ENCODE measurements around the gene ZCWPW2. TPM values are rescaled to one million over a fixed set of nuclear protein-coding genes. Genes with fewer than 3 reads are reported as not detected.

Gene ZCWPW2
- total and polyA plus RNA-seq, 8 donors, result 0.70 to 1.5 (median 1.0) TPM

- H3K27ac ChIP-seq, result no peak overlapping the region
- FAIRE-seq (peak; percentile 89), ATAC-seq (peak in 3 of 4 donors; percentile 68 to 75 (median 71)), DNase-seq (no peak)
- H3K4me3 ChIP-seq, result no peak overlapping the region
- H3K36me3 ChIP-seq, result no peaks in the 10 kb centered on the region
- H3K9me3 ChIP-seq, result no peaks in the 10 kb centered on the region
- no peaks in the 10 kb centered on the region for H3K4me1 ChIP-seq
- H3K27me3 ChIP-seq, result no peaks in the 10 kb centered on the region
- TF ChIP-seq, protein P1, sequence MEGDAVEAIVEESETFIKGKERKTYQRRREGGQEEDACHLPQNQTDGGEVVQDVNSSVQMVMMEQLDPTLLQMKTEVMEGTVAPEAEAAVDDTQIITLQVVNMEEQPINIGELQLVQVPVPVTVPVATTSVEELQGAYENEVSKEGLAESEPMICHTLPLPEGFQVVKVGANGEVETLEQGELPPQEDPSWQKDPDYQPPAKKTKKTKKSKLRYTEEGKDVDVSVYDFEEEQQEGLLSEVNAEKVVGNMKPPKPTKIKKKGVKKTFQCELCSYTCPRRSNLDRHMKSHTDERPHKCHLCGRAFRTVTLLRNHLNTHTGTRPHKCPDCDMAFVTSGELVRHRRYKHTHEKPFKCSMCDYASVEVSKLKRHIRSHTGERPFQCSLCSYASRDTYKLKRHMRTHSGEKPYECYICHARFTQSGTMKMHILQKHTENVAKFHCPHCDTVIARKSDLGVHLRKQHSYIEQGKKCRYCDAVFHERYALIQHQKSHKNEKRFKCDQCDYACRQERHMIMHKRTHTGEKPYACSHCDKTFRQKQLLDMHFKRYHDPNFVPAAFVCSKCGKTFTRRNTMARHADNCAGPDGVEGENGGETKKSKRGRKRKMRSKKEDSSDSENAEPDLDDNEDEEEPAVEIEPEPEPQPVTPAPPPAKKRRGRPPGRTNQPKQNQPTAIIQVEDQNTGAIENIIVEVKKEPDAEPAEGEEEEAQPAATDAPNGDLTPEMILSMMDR (IDR thresholded peaks at IDR 0.05), result peak in 3 of 4 donors; percentile 52 to 61 (median 53)
- intact Hi-C loops (cut with DNase I), result no loop called here
These were observed 127.7 kb downstream of the ZCWPW2 start for GRCh38 chr3:28476194-28476593.

DNA sequence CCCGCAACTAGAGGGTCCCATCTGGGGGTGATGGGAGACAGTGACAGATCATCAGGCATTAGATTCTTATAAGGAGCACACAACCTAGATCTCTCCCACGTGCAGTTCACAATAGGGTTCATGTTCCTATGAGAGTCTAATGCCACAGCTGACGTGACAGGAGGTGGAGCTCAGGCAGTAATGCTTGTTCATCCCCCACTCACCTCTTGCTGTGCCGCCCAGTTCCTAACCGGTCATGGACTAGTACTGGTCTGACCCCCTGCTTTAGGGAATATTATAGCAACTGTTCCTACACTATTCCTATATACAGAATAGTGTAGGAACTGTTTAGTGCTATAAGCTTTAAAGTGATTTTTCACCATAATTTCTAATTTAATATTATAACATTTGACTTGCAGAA is 128.2 kb downstream of the ZCWPW2 start:
- WGBS, 2 donors, result 70 to 74% methylated on average over 5 of the region's 5 CpGs
- FAIRE-seq, result no peak

DNA sequence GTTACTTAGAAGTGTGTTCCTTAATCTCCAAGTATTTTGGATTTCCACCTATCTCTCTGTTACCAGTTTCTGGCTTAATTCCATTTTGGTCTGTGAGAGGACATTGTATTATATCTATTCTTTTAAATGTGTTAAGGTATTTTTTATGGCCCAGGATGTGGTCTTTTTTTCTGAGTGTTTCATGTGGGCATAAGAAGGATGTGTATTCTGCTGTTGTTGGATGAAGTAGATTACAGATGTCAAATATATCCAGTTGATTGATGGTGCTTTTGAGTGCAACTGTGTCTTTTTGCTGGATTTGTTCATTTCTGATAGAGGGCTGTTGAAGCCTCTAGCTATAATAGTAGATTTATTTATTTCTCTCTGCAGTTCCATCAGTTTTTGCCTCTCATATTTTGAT is 136.6 kb downstream of the ZCWPW2 start:
- intact Hi-C loops (cut with DNase I), result no loop called here
- Histone ChIP-seq H3K4me1 (peaks cover 0 to 4% (median 3%) of the 10 kb centered on the region in 3 donors), H3K36me3 (no peaks in the 10 kb centered on the region), H3K27me3 (no peaks in the 10 kb centered on the region), H3K4me3 (no peak overlapping the region), H3K9me3 (no peaks in the 10 kb centered on the region), H3K27ac (no peak overlapping the region)
- TF ChIP-seq, protein P1 (IDR thresholded peaks at IDR 0.05), result no peak
- FAIRE-seq (no peak), ATAC-seq (no peak), DNase-seq (no peak)

More for the DNA sequence above, 128.2 kb downstream of the ZCWPW2 start:
- H3K36me3 ChIP-seq, result no peaks in the 10 kb centered on the region
- no peaks in the 10 kb centered on the region for H3K9me3 ChIP-seq
- ATAC-seq, result no peak
- H3K4me3 ChIP-seq, result no peak overlapping the region
- DNase-seq, result no peak
- no peak overlapping the region for H3K27ac ChIP-seq
- H3K4me1 ChIP-seq, result no peaks in the 10 kb centered on the region
- intact Hi-C loops (cut with DNase I), result no loop called here
- H3K27me3 ChIP-seq, result no peaks in the 10 kb centered on the region
- TF ChIP-seq, protein P1 (IDR thresholded peaks at IDR 0.05), result no peak

GRCh38 chr3:28495301-28495700 is 146.8 kb downstream of the ZCWPW2 start:
- Histone ChIP-seq H3K9me3 (no peaks in the 10 kb centered on the region), H3K36me3 (no peaks in the 10 kb centered on the region), H3K4me3 (no peak overlapping the region), H3K27ac (no peak overlapping the region), H3K27me3 (no peaks in the 10 kb centered on the region), H3K4me1 (no peaks in the 10 kb centered on the region)
- ATAC-seq (no peak), DNase-seq (no peak), FAIRE-seq (no peak)
- intact Hi-C loops (cut with DNase I), result no loop called here
- TF ChIP-seq, protein P1 (IDR thresholded peaks at IDR 0.05), result no peak

GRCh38 chr3:28502397-28502937 is 153.9 kb downstream of the ZCWPW2 start:
- TF ChIP-seq, protein P1 (IDR thresholded peaks at IDR 0.05), result no peak
- FAIRE-seq (no peak), DNase-seq (no peak), ATAC-seq (no peak)
- 80 to 84% methylated on average over 6 of the region's 6 CpGs for WGBS, 2 donors
- Histone ChIP-seq H3K36me3 (no peaks in the 10 kb centered on the region), H3K9me3 (no peaks in the 10 kb centered on the region), H3K4me3 (no peak overlapping the region), H3K4me1 (no peaks in the 10 kb centered on the region), H3K27me3 (no peaks in the 10 kb centered on the region), H3K27ac (no peak overlapping the region)
- intact Hi-C loops (cut with DNase I), result no loop called here
